Measurements from ENCODE around the gene GOLGA6D.
"Not testable (repeated sequence)": the region's sequence is repeated elsewhere in the genome, so short reads cannot be mapped to it uniquely, and the experiment has no call there.

Gene GOLGA6D

GRCh38 chr15:75339531-75340240, 57.1 kb downstream of the GOLGA6D start:
- no peak for DNase-seq (ENCODE audit: low read depth)
- H3K4me3 ChIP-seq (ENCODE audit: low read depth, low read length) = no peak overlapping the region

GRCh38 chr15:75342221-75342620, 59.6 kb downstream of the GOLGA6D start:
- no peak for TF ChIP-seq CTCF (IDR thresholded peaks at IDR 0.05; ENCODE audit: low read depth, low read length)
- TF ChIP-seq MAX (IDR thresholded peaks at IDR 0.05; ENCODE audit: low read depth, low read length) = no peak
- TF ChIP-seq MYC (IDR thresholded peaks at IDR 0.05; ENCODE audit: low read depth, low read length) = no peak
- TF ChIP-seq POLR2A (IDR thresholded peaks at IDR 0.05; ENCODE audit: extremely low read depth, insufficient read length) = no peak
- no peak overlapping the region for H3K4me3 ChIP-seq (ENCODE audit: low read depth, low read length)
- DNase-seq (ENCODE audit: low read depth) = no peak

More at GRCh38 chr15:75339531-75340240, 57.1 kb downstream of the GOLGA6D start:
- TF ChIP-seq MAX (IDR thresholded peaks at IDR 0.05; ENCODE audit: low read depth, low read length) (no peak), POLR2A (IDR thresholded peaks at IDR 0.05; ENCODE audit: extremely low read depth, insufficient read length) (no peak)

GRCh38 chr15:75343953-75344352, 61.3 kb downstream of the GOLGA6D start:
- DNase-seq (ENCODE audit: low read depth); H3K4me3 ChIP-seq (ENCODE audit: low read depth, low read length): not testable (repeated sequence)

All from NB4 (cell line).